ENCODE measurements around the gene ARPC3.
"Not testable (repeated sequence)": the region's sequence is repeated elsewhere in the genome, so short reads cannot be mapped to it uniquely, and the experiment has no call there.

ARPC3 gene

GRCh38 chr12:110449799-110450497, at the start of gene ARPC3:
ARPC3 (minus strand) TSS chr12:110450337; CDS start chr12:110450260, 77 bp downstream.
- DNase-seq: peak; percentile 90

GRCh38 chr12:110498984-110499706, 49.0 kb upstream of the ARPC3 start:
- peak in 1 of 2 donors; percentile 45 for DNase-seq

GRCh38 chr12:110475426-110475825, 25.3 kb upstream of the ARPC3 start:
- DNase-seq: no peak

- peak; percentile 81 to 99 for DNase-seq
These were observed 18.3 kb upstream of the ARPC3 start, which contains the start of the genes FAM216A and GPN3 for GRCh38 chr12:110468214-110469048. FAM216A (plus strand) TSS chr12:110468845; CDS start chr12:110468876, 31 bp downstream. GPN3 (minus strand) TSS chr12:110468257; CDS start chr12:110468203, 54 bp downstream.

GRCh38 chr12:110467847-110468213, 17.7 kb upstream of the ARPC3 start:
- no peak for DNase-seq

- no peak for DNase-seq
These were observed 16.7 kb upstream of the ARPC3 start for GRCh38 chr12:110466791-110467190.

GRCh38 chr12:110465765-110466164, 15.6 kb upstream of the ARPC3 start:
- DNase-seq: not testable (repeated sequence)

GRCh38 chr12:110465024-110465423, 14.9 kb upstream of the ARPC3 start:
- no peak for DNase-seq

- DNase-seq: not testable (repeated sequence)
These were observed 11.1 kb upstream of the ARPC3 start for GRCh38 chr12:110461189-110461588.

- DNase-seq: no peak
These were observed 8.6 kb upstream of the ARPC3 start for GRCh38 chr12:110458756-110459155.

- no peak for DNase-seq
These were observed 3.6 kb upstream of the ARPC3 start for GRCh38 chr12:110453569-110454296.

GRCh38 chr12:110451263-110451662, 1.1 kb upstream of the ARPC3 start:
- no peak for DNase-seq

GRCh38 chr12:110444455-110444854, 5.7 kb downstream of the ARPC3 start:
- DNase-seq: no peak

GRCh38 chr12:110436231-110436630, 13.9 kb downstream of the ARPC3 start:
- DNase-seq: peak in 1 of 2 donors; percentile 10

GRCh38 chr12:110431957-110432587, 18.1 kb downstream of the ARPC3 start:
- no peak for DNase-seq

- DNase-seq: not testable (repeated sequence)
These were observed 20.5 kb downstream of the ARPC3 start for GRCh38 chr12:110429676-110430075.

- no peak for DNase-seq
These were observed 23.7 kb downstream of the ARPC3 start for GRCh38 chr12:110426406-110426805.

GRCh38 chr12:110424237-110424636, 25.9 kb downstream of the ARPC3 start:
- no peak for DNase-seq

- DNase-seq: no peak
These were observed 28.4 kb downstream of the ARPC3 start for GRCh38 chr12:110421701-110422100.

- no peak for DNase-seq
These were observed 28.9 kb downstream of the ARPC3 start for GRCh38 chr12:110421159-110421661.

GRCh38 chr12:110420644-110421043, 29.5 kb downstream of the ARPC3 start:
- DNase-seq: not testable (repeated sequence)

GRCh38 chr12:110417113-110417512, 33.0 kb downstream of the ARPC3 start:
- peak in 1 of 2 donors; percentile 25 for DNase-seq

Data from bone marrow (tissue), 2 donors.